SK-N-SH (cell line): Measurements from ENCODE around the gene CFAP100. TPM values are rescaled to one million over a fixed set of nuclear protein-coding genes. Genes with fewer than 3 reads are reported as not detected.

Source experiments
- CTCF ChIA-PET: fragments of 300-600, 350-600 bp; formaldehyde crosslinking; extraction: SDS; loops from one replicate; lab custom pipeline; 2021; lab: Yijun Ruan, JAX
- POLR2A ChIA-PET: fragments of 350-600 bp; sonication (Branson Sonifier 250); formaldehyde crosslinking; extraction: SDS; loops from one replicate; lab custom pipeline; 2020; ENCODE audit warnings: antibody characterized with exemption, inconsistent platforms; lab: Yijun Ruan, JAX
- DNase-seq: peaks from one replicate; pipeline ENCODE4 v3.0.0; 2012
- H2AFZ ChIP-seq: fragments of 200-600 bp; sonication (generic); 2 replicates; pipeline ENCODE4 v1.8.1; 2016; ENCODE audit warnings: antibody characterized with exemption, mild to moderate bottlenecking, low read depth
- H3F3A ChIP-seq: fragments of 200-600 bp; sonication (generic); replicated peaks from 2 replicates; pipeline ENCODE3; 2016; ENCODE audit warnings: antibody characterized with exemption, mild to moderate bottlenecking; ENCODE audit not compliant: insufficient read depth
- H3K27ac ChIP-seq, 2 experiments: fragments of 200-500 bp in 1 of 2; fragments of 200-600 bp in 1 of 2; sonication (Bioruptor generic) in 1 of 2; sonication (generic), shearing (Covaris generic) in 1 of 2; 2 replicates each; pipeline versions ENCODE4 v1.5.1 to v1.6.1; 2014 to 2016; ENCODE audit warnings: low read depth in 2 of 2, inconsistent platforms in 1 of 2, low read length in 1 of 2, mild to moderate bottlenecking in 1 of 2, mixed read lengths in 1 of 2
- H3K27me3 ChIP-seq: fragments of 200-600 bp; sonication (generic), shearing (Covaris generic); 2 replicates; pipeline ENCODE4 v1.6.1; 2016; ENCODE audit warnings: mixed run types; ENCODE audit not compliant: insufficient read depth
- H3K36me3 ChIP-seq, 2 experiments: fragments of 200-500 bp in 1 of 2; fragments of 200-600 bp in 1 of 2; sonication (Bioruptor generic) in 1 of 2; sonication (generic) in 1 of 2; replicated peaks in 1 of 2; 2 replicates each; pipeline versions ENCODE3 to v1.5.1; 2014 to 2016; ENCODE audit warnings: low read length in 1 of 2, mild to moderate bottlenecking in 1 of 2; ENCODE audit not compliant: insufficient read depth in 2 of 2, control insufficient read depth in 1 of 2
- H3K4me1 ChIP-seq, 2 experiments: fragments of 200-500 bp in 1 of 2; fragments of 200-600 bp in 1 of 2; sonication (Bioruptor generic) in 1 of 2; sonication (generic), shearing (Covaris generic) in 1 of 2; 2 replicates each; pipeline versions ENCODE4 v1.5.1 to v1.6.1; 2014 to 2016; ENCODE audit warnings: low read depth in 1 of 2, low read length in 1 of 2, mixed run types in 1 of 2; ENCODE audit not compliant: insufficient read depth in 2 of 2, control insufficient read depth in 1 of 2
- H3K4me2 ChIP-seq: fragments of 200-600 bp; sonication (generic), shearing (Covaris generic); 2 replicates; pipeline ENCODE4 v1.6.1; 2017; ENCODE audit warnings: mixed run types
- H3K4me3 ChIP-seq, 2 experiments: fragments of 200-500 bp in 1 of 2; fragments of 200-600 bp in 1 of 2; sonication (Bioruptor generic) in 1 of 2; sonication (generic), shearing (Covaris generic) in 1 of 2; 2 replicates each; pipeline versions ENCODE4 v1.5.1 to v1.8.1; 2014 to 2016; ENCODE audit warnings: low read depth in 2 of 2, inconsistent platforms in 1 of 2, low read length in 1 of 2, mild to moderate bottlenecking in 1 of 2, mixed read lengths in 1 of 2, moderate library complexity in 1 of 2
- H3K79me2 ChIP-seq: fragments of 200-600 bp; sonication (generic); 2 replicates; pipeline ENCODE4 v1.8.1; 2017; ENCODE audit warnings: mild to moderate bottlenecking; ENCODE audit not compliant: insufficient read depth
- H3K9ac ChIP-seq: fragments of 200-600 bp; sonication (generic); 2 replicates; pipeline ENCODE4 v1.6.1; 2017; ENCODE audit warnings: mixed run types
- H3K9me2 ChIP-seq: fragments of 200-600 bp; sonication (generic); 2 replicates; pipeline ENCODE4 v1.6.1; 2017; ENCODE audit warnings: mixed run types
- H3K9me3 ChIP-seq: fragments of 200-600 bp; sonication (generic); 2 replicates; pipeline ENCODE4 v1.6.1; 2017; ENCODE audit warnings: mixed run types, mild to moderate bottlenecking, moderate library complexity
- H4K20me1 ChIP-seq: fragments of 200-600 bp; sonication (generic); 2 replicates; pipeline ENCODE4 v1.6.1; 2017; ENCODE audit warnings: mild to moderate bottlenecking, mixed run types; ENCODE audit not compliant: insufficient read depth
- CHD2 ChIP-seq: fragments of 150-350 bp; IDR thresholded peaks from 2 replicates; pipeline ENCODE4 v1.6.1; 2018; ENCODE audit warnings: low read length; ENCODE audit not compliant: partially characterized antibody
- ELF1 ChIP-seq: IDR thresholded peaks from 2 replicates; pipeline ENCODE4 v1.4.0; 2012
- EZH2phosphoT487 ChIP-seq: fragments of 200-600 bp; sonication (generic); IDR thresholded peaks from 2 replicates; pipeline ENCODE4 v1.6.1; 2017; ENCODE audit warnings: low read depth, mixed run types, mild to moderate bottlenecking, antibody characterized with exemption, moderate library complexity, borderline replicate concordance
- FOSL2 ChIP-seq: IDR thresholded peaks from 2 replicates; pipeline ENCODE4 v1.4.0; 2012; ENCODE audit warnings: low read depth, mild to moderate bottlenecking, moderate library complexity, borderline replicate concordance
- FOXM1 ChIP-seq: IDR thresholded peaks from 2 replicates; pipeline ENCODE4 v1.4.0; 2012; ENCODE audit warnings: low read depth, mild to moderate bottlenecking
- GATA2 ChIP-seq: sonication (generic); formaldehyde crosslinking; IDR thresholded peaks from 2 replicates; pipeline ENCODE4 v1.5.0; 2020; ENCODE audit warnings: mild to moderate bottlenecking, missing genetic modification reagents
- IRF3 ChIP-seq: fragments of 150-350 bp; IDR thresholded peaks from 2 replicates; pipeline ENCODE4 v1.6.1; 2016; ENCODE audit warnings: mild to moderate bottlenecking, low read depth, low read length
- JUND ChIP-seq: IDR thresholded peaks from 2 replicates; pipeline ENCODE4 v1.4.0; 2012
- MEF2A ChIP-seq: IDR thresholded peaks from 2 replicates; pipeline ENCODE4 v1.4.0; 2012; ENCODE audit warnings: low read depth, borderline replicate concordance
- NFIC ChIP-seq: IDR thresholded peaks from 2 replicates; pipeline ENCODE4 v1.4.0; 2012; ENCODE audit warnings: borderline replicate concordance
- NRF1 ChIP-seq: IDR thresholded peaks from 2 replicates; pipeline ENCODE4 v1.6.1; 2012; ENCODE audit warnings: low read depth, mild to moderate bottlenecking, low read length
- POLR2AphosphoS5 ChIP-seq: IDR thresholded peaks from 2 replicates; pipeline ENCODE4 v1.6.1; 2012; ENCODE audit warnings: low read depth, low read length
- RAD21 ChIP-seq: IDR thresholded peaks from 2 replicates; pipeline ENCODE4 v1.6.1; 2012; ENCODE audit warnings: mild to moderate bottlenecking, low read length
- RFX5 ChIP-seq: IDR thresholded peaks from 2 replicates; pipeline ENCODE4 v1.6.1; 2012; ENCODE audit warnings: mild to moderate bottlenecking, improper control_type of control experiment, low read length
- RXRA ChIP-seq: IDR thresholded peaks from 2 replicates; pipeline ENCODE4 v1.4.0; 2012; ENCODE audit warnings: low read depth, mild to moderate bottlenecking, borderline replicate concordance
- SIN3A ChIP-seq: IDR thresholded peaks from 2 replicates; pipeline ENCODE4 v1.6.1; 2012; ENCODE audit warnings: low read depth, mild to moderate bottlenecking, low read length, moderate library complexity, borderline replicate concordance
- TCF12 ChIP-seq: IDR thresholded peaks from 2 replicates; pipeline ENCODE4 v1.4.0; 2012
- USF1 ChIP-seq: IDR thresholded peaks from 2 replicates; pipeline ENCODE4 v1.4.0; 2012; ENCODE audit warnings: low read depth, borderline replicate concordance
- USF2 ChIP-seq: fragments of 150-350 bp; IDR thresholded peaks from 2 replicates; pipeline ENCODE4 v1.6.1; 2017; ENCODE audit warnings: antibody characterized with exemption, low read length, low read depth, borderline replicate concordance
- YY1 ChIP-seq: IDR thresholded peaks from 2 replicates; pipeline ENCODE4 v1.4.0; 2012; ENCODE audit warnings: low read depth, mild to moderate bottlenecking
- WGBS: methylation state at CpG from one replicate; pipeline ENCODE4 v1.1.6; 2017; ENCODE audit warnings: low lambda C conversion rate; 5-methylcytosine and 5-hydroxymethylcytosine counted together
- polyA plus RNA-seq, 3 experiments: library from polyadenylated mRNA; depleted of rRNA; stranded (reverse); fragments of >200 nt; gene quantifications; 2 replicates each; pipeline ENCODE4 v1.2.3, GENCODE V29; 2012
- TF ChIP-seq, protein P1 (sequence below): fragments of 200-600 bp; sonication (generic); IDR thresholded peaks from 2 replicates; pipeline ENCODE4 v1.6.1; 2017; ENCODE audit warnings: antibody characterized with exemption, mild to moderate bottlenecking, moderate library complexity
- TF ChIP-seq, protein P2 (sequence below): IDR thresholded peaks from 2 replicates; pipeline ENCODE4 v1.4.0; 2012; ENCODE audit warnings: low read depth

Gene CFAP100
- polyA plus RNA-seq, 1 of the 3 experiments (the other 2 are of a cell fraction) = not detected

DNA sequence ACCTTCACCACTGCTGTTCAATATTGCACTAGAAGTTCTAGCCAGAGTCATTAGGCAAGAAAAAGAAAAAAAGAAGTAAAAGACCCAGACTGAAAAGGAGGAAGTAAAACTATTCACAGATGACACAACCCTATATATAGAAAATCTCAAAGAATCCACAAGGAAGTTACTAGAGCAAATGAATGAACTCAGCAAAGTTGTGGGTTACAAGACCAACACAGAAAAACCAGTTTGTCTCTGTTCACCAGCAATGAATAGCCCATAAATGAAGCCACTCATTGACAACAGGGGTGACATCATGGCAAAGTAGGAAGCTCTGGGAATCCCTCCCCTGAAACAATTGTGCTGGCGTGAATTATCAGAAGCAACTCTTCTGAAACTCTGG, 4.6 kb downstream of the CFAP100 start:
- Histone ChIP-seq H4K20me1 (no peaks in the 10 kb centered on the region), H3K4me2 (no peak overlapping the region), H3K36me3 (no peaks in the 10 kb centered on the region), H3F3A (no peaks in the 10 kb centered on the region), H3K9me2 (no peaks in the 10 kb centered on the region), H3K9me3 (no peaks in the 10 kb centered on the region), H3K4me1 (no peaks in the 10 kb centered on the region; a peak in 1 of 4 replicates), H2AFZ (no peak overlapping the region), H3K79me2 (no peaks in the 10 kb centered on the region), H3K27ac (no peak overlapping the region), H3K4me3 (no peak overlapping the region), H3K9ac (no peak overlapping the region), H3K27me3 (no peaks in the 10 kb centered on the region; the same call in 1 of the 2 replicates)
- TF ChIP-seq FOSL2 (no peak), GATA2 (no peak), TCF12 (no peak), RAD21 (no peak), EZH2phosphoT487 (no peak), CHD2 (no peak), ELF1 (no peak), IRF3 (no peak), NRF1 (no peak), JUND (no peak)
- no peak for DNase-seq
- 100% methylated on average over 1 of the region's 1 CpG for WGBS
- CTCF ChIA-PET = interaction anchor here (1.0 to 1.6 kb wide), 4 partner anchors 9 to 265 kb away, joined by 3 to 5 read pairs (median 4); no protein-coding TSS in a partner anchor
- POLR2A ChIA-PET = no interaction called here

GRCh38 chr3:126399756-126400155, 5.0 kb downstream of the CFAP100 start:
- H3K27ac ChIP-seq = no peak overlapping the region
- H3K36me3 ChIP-seq = no peaks in the 10 kb centered on the region
- H2AFZ ChIP-seq = no peak overlapping the region
- no peak for DNase-seq
- CTCF ChIA-PET = interaction anchor here (1.0 to 1.6 kb wide), 4 partner anchors 9 to 265 kb away, joined by 3 to 5 read pairs (median 4); no protein-coding TSS in a partner anchor
- H3K79me2 ChIP-seq = no peaks in the 10 kb centered on the region
- no peaks in the 10 kb centered on the region for H3F3A ChIP-seq
- POLR2A ChIA-PET = no interaction called here
- no peaks in the 10 kb centered on the region; a peak in 1 of 4 replicates for H3K4me1 ChIP-seq
- H3K9me3 ChIP-seq = no peaks in the 10 kb centered on the region
- WGBS = 60% methylated on average over 3 of the region's 4 CpGs
- no peak overlapping the region for H3K4me3 ChIP-seq
- H3K9ac ChIP-seq = no peak overlapping the region
- no peaks in the 10 kb centered on the region for H4K20me1 ChIP-seq
- TF ChIP-seq USF2 (no peak), NRF1 (no peak), FOSL2 (no peak), RXRA (no peak), TCF12 (no peak), POLR2AphosphoS5 (no peak), MEF2A (no peak), SIN3A (no peak), FOXM1 (no peak), YY1 (no peak), RFX5 (no peak), NFIC (no peak), USF1 (no peak), EZH2phosphoT487 (no peak), ELF1 (no peak)
- TF ChIP-seq, protein P1, sequence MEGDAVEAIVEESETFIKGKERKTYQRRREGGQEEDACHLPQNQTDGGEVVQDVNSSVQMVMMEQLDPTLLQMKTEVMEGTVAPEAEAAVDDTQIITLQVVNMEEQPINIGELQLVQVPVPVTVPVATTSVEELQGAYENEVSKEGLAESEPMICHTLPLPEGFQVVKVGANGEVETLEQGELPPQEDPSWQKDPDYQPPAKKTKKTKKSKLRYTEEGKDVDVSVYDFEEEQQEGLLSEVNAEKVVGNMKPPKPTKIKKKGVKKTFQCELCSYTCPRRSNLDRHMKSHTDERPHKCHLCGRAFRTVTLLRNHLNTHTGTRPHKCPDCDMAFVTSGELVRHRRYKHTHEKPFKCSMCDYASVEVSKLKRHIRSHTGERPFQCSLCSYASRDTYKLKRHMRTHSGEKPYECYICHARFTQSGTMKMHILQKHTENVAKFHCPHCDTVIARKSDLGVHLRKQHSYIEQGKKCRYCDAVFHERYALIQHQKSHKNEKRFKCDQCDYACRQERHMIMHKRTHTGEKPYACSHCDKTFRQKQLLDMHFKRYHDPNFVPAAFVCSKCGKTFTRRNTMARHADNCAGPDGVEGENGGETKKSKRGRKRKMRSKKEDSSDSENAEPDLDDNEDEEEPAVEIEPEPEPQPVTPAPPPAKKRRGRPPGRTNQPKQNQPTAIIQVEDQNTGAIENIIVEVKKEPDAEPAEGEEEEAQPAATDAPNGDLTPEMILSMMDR = no peak
- TF ChIP-seq, protein P2, sequence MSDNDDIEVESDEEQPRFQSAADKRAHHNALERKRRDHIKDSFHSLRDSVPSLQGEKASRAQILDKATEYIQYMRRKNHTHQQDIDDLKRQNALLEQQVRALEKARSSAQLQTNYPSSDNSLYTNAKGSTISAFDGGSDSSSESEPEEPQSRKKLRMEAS = no peak
- H3K9me2 ChIP-seq = no peaks in the 10 kb centered on the region
- H3K4me2 ChIP-seq = no peak overlapping the region
- no peaks in the 10 kb centered on the region; the same call in 1 of the 2 replicates for H3K27me3 ChIP-seq
